Neuronal stem cell (in vitro differentiated cells): Measurements from ENCODE around the gene MYOT.
A peak's percentile ranks its signal among the peaks of the same experiment; 100 is the strongest.

Experiments
- DNase-seq: peaks from one replicate; pipeline ENCODE4 v3.0.0-alpha.2; 2013; ENCODE audit warnings: low spot score
- H2AFZ ChIP-seq: one replicate; pipeline ENCODE4 v1.6.1; 2013; ENCODE audit warnings: mild to moderate bottlenecking, low read length, inconsistent platforms
- H2AK5ac ChIP-seq: 2 replicates; pipeline ENCODE4 v1.6.1; 2013; ENCODE audit warnings: low read depth, mild to moderate bottlenecking, inconsistent platforms, low read length, moderate library complexity, mixed read lengths
- H2BK120ac ChIP-seq: 2 replicates; pipeline ENCODE4 v1.6.1; 2013; ENCODE audit warnings: low read depth, mild to moderate bottlenecking, inconsistent platforms, low read length, moderate library complexity, mixed read lengths
- H2BK12ac ChIP-seq: one replicate; pipeline ENCODE4 v1.6.1; 2013; ENCODE audit warnings: low read length, inconsistent platforms
- H2BK15ac ChIP-seq: 2 replicates; pipeline ENCODE4 v1.6.1; 2013; ENCODE audit warnings: mild to moderate bottlenecking, low read length, inconsistent platforms, mixed read lengths
- H2BK5ac ChIP-seq: one replicate; pipeline ENCODE4 v1.6.1; 2013; ENCODE audit warnings: inconsistent platforms, mild to moderate bottlenecking, low read length, moderate library complexity
- H3K14ac ChIP-seq: one replicate; pipeline ENCODE4 v1.6.1; 2013; ENCODE audit warnings: low read length, inconsistent platforms
- H3K18ac ChIP-seq: 2 replicates; pipeline ENCODE4 v1.6.1; 2013; ENCODE audit warnings: low read length, inconsistent platforms
- H3K23ac ChIP-seq: 2 replicates; pipeline ENCODE4 v1.6.1; 2013; ENCODE audit warnings: low read depth, mild to moderate bottlenecking, mixed read lengths, low read length, inconsistent platforms; ENCODE audit not compliant: poor library complexity
- H3K27ac ChIP-seq: replicated peaks from 3 replicates; pipeline ENCODE4 v1.5.1; 2013; ENCODE audit warnings: low read length, inconsistent platforms
- H3K27me3 ChIP-seq, 3 experiments: 2 replicates each; pipeline ENCODE4 v1.6.1; 2013; ENCODE audit warnings: low read length in 3 of 3, mild to moderate bottlenecking in 2 of 3, inconsistent platforms in 1 of 3, low read depth in 1 of 3, mixed read lengths in 1 of 3, moderate library complexity in 1 of 3; ENCODE audit not compliant: control insufficient read depth in 3 of 3, insufficient read depth in 3 of 3
- H3K36me3 ChIP-seq, 2 donors: replicated peaks in 1 of 2; 2 replicates each; pipeline ENCODE4 v1.6.1; 2013; ENCODE audit warnings: low read length in 2 of 2; ENCODE audit not compliant: control insufficient read depth in 2 of 2, insufficient read depth in 2 of 2
- H3K4ac ChIP-seq: 2 replicates; pipeline ENCODE4 v1.6.1; 2013; ENCODE audit warnings: inconsistent platforms, mild to moderate bottlenecking, low read length, moderate library complexity
- H3K4me1 ChIP-seq, 2 donors: 1 replicate in 1 of 2; 2 replicates in 1 of 2; pipeline ENCODE4 v1.6.1; 2013; ENCODE audit warnings: low read length in 2 of 2, low read depth in 1 of 2; ENCODE audit not compliant: control insufficient read depth in 2 of 2, insufficient read depth in 1 of 2
- H3K4me2 ChIP-seq: one replicate; pipeline ENCODE4 v1.6.1; 2013; ENCODE audit warnings: mild to moderate bottlenecking, low read length, inconsistent platforms; ENCODE audit not compliant: insufficient read depth, poor library complexity, severe bottlenecking
- H3K4me3 ChIP-seq, 2 donors: 2 replicates each; pipeline ENCODE4 v1.5.1; 2013; ENCODE audit warnings: low read length in 2 of 2, mild to moderate bottlenecking in 2 of 2, inconsistent platforms in 1 of 2, moderate library complexity in 1 of 2
- H3K79me1 ChIP-seq: one replicate; pipeline ENCODE4 v1.6.1; 2013; ENCODE audit warnings: low read depth, mild to moderate bottlenecking, inconsistent platforms, low read length, moderate library complexity
- H3K9ac ChIP-seq: one replicate; pipeline ENCODE4 v1.6.1; 2013; ENCODE audit warnings: mild to moderate bottlenecking, low read depth, low read length, inconsistent platforms; ENCODE audit not compliant: poor library complexity
- H3K9me3 ChIP-seq, 2 donors: replicated peaks in 1 of 2; 2 replicates each; pipeline versions ENCODE3 to v1.6.1; 2013; ENCODE audit warnings: low read length in 2 of 2, mild to moderate bottlenecking in 2 of 2, inconsistent platforms in 1 of 2, low read depth in 1 of 2, mixed read lengths in 1 of 2, moderate library complexity in 1 of 2; ENCODE audit not compliant: control insufficient read depth in 2 of 2, insufficient read depth in 1 of 2
- H4K8ac ChIP-seq: one replicate; pipeline ENCODE4 v1.6.1; 2013; ENCODE audit warnings: low read depth, mild to moderate bottlenecking, inconsistent platforms, low read length, moderate library complexity
- H4K91ac ChIP-seq: one replicate; pipeline ENCODE4 v1.6.1; 2013; ENCODE audit warnings: low read length, low read depth, mild to moderate bottlenecking, inconsistent platforms; ENCODE audit not compliant: poor library complexity
- WGBS, 2 donors: extraction: QIAGEN DNeasy Blood & Tissue Kit; methylation state at CpG; one replicate each; pipeline ENCODE4 v1.1.7; 2013; ENCODE audit warnings: missing lambda C conversion rate in 2 of 2, mixed read lengths in 1 of 2; ENCODE audit not compliant: insufficient read length in 2 of 2, insufficient replicate concordance in 1 of 2; ENCODE audit errors: extremely low coverage in 2 of 2; 5-methylcytosine and 5-hydroxymethylcytosine counted together

Gene MYOT

DNA sequence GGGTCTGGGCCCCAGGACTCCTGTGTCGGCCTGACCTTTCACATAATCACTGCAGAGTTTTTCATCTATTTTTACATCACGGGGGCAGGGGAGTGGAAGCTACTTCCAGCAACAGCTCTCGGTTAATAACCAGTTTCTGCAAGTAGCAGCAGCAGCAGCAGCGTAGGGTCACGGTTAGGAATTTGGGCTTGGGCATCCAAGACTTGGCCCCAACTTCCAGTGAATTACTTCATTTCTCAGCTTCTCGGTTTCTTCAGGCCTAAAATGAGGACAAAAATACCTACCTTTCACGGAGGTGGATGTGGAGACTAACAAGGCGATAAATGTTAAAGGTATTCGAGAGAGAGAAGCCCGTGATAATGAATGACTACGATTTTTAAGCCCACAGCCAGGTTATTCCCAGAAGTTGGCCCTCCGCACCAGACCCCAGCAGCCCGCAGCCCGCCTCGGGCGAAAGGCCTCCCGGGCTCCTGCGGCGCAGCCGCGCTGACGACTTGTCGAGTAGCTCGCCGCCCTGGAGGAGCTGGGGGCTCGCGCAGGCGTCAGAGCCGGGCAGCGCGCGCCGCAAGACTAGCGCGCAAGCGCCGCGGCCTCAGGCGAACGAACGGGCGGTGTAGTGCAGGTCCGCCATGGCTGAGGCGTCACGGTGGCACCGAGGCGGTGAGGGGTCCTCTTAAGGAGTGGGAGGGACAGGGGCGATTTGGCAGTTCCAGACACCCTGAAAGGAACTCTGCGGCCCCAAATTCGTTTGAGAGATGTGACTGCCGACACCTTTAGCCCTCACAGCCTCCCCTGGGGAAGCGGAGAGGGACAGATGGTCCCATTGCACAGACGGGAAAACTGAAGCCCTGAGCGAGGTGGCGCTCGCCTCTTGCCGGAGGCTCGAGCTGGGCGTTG is 21.5 kb downstream of the MYOT start, which contains the start of gene PKD2L2:
PKD2L2 (plus strand) TSS at position 595 of the 897 bp plus-strand sequence; CDS start at position 630, 35 bp downstream.
- Histone ChIP-seq H2BK120ac (no peak within 1 kb of the TSS), H3K4me3 (peak within 1 kb of the TSS in 1 of 2 donors; percentile 63), H2BK12ac (no peak within 1 kb of the TSS), H3K9ac (no peak within 1 kb of the TSS), H2BK5ac (no peak within 1 kb of the TSS), H3K36me3 (no peaks in the 10 kb centered on the region), H2BK15ac (peak within 1 kb of the TSS; percentile 37), H3K23ac (peak within 1 kb of the TSS; percentile 94), H3K4ac (no peak within 1 kb of the TSS), H2AK5ac (no peak within 1 kb of the TSS), H4K91ac (no peak within 1 kb of the TSS), H4K8ac (peak within 1 kb of the TSS; percentile 50), H2AFZ (peak within 1 kb of the TSS; percentile 88), H3K27me3 (peaks cover 0 to 2% (median 0%) of the 10 kb centered on the region in 3 experiments), H3K27ac (no peak within 1 kb of the TSS), H3K9me3 (peaks cover 0 to 2% of the 10 kb centered on the region in 2 donors), H3K4me2 (no peak within 1 kb of the TSS), H3K79me1 (peaks cover 3% of the 10 kb centered on the region), H3K14ac (no peak within 1 kb of the TSS), H3K18ac (peak within 1 kb of the TSS; percentile 93), H3K4me1 (peaks cover 2 to 7% of the 10 kb centered on the region in 2 donors)
- no CpG with 5 or more reads among the region's 59 CpGs for WGBS, 2 donors
- DNase-seq, result peak; percentile 23

DNA sequence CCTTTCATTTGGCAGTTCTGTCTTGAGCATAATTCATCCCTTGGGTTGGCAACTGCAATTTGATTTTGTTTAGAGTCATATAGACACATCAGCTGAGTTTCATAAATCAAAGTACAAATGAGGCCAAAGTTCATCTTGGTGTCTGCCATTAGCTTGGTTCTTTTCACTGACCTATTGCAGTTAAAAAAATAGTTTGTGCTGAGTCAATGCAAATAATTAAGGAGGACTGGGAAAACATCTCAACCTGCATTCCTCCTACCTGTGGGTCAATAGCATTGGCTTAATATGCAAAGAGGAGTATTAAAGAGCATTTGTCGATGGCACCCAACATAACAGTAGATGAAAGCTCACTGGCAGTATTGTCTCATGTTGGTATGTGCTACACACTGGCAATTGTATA is 23.2 kb downstream of the MYOT start:
- no peak overlapping the region for H2BK120ac ChIP-seq
- no peak for DNase-seq
- H4K91ac ChIP-seq, result no peak overlapping the region
- no peak overlapping the region for H3K4me2 ChIP-seq
- no peak overlapping the region for H2AK5ac ChIP-seq
- H3K4me1 ChIP-seq, result peaks cover 2 to 7% of the 10 kb centered on the region in 2 donors
- no peak overlapping the region for H3K9ac ChIP-seq
- H3K4me3 ChIP-seq, result no peak overlapping the region
- H2BK5ac ChIP-seq, result no peak overlapping the region
- no CpG with 5 or more reads among the region's 1 CpG for WGBS, 2 donors
- H2AFZ ChIP-seq, result no peak overlapping the region
- no peak overlapping the region for H3K18ac ChIP-seq
- H3K36me3 ChIP-seq, result no peaks in the 10 kb centered on the region
- H3K9me3 ChIP-seq, result peaks cover 0 to 2% of the 10 kb centered on the region in 2 donors
- no peak overlapping the region for H4K8ac ChIP-seq
- no peak overlapping the region for H3K27ac ChIP-seq
- H3K27me3 ChIP-seq, result no peaks in the 10 kb centered on the region
- no peak overlapping the region for H2BK12ac ChIP-seq
- H3K14ac ChIP-seq, result no peak overlapping the region
- no peak overlapping the region for H3K4ac ChIP-seq
- no peak overlapping the region for H3K23ac ChIP-seq
- peaks cover 3% of the 10 kb centered on the region for H3K79me1 ChIP-seq
- no peak overlapping the region for H2BK15ac ChIP-seq

DNA sequence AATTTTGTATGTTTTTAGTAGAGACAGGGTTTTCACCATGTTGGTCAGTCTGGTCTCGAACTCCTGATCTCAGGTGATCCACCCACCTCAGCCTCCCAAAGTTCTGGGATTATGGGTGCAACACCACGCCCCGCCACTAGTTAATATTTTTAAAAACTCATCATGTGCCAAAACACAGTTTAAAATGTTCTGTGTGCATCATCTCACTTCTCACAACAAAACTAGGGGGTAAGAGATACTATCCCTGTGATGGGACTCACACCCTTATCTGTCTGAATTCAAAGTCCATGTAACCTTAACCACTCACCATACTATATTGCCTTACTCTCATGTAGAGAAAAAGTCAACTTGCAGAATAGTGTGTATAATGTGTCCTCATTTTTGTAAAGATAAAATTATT is 24.2 kb downstream of the MYOT start:
- no peak overlapping the region for H4K91ac ChIP-seq
- peaks cover 0 to 3% (median 0%) of the 10 kb centered on the region in 3 experiments for H3K27me3 ChIP-seq
- H2AK5ac ChIP-seq, result no peak overlapping the region
- H3K27ac ChIP-seq, result no peak overlapping the region
- H3K79me1 ChIP-seq, result peaks cover 3% of the 10 kb centered on the region
- no peak overlapping the region for H4K8ac ChIP-seq
- no peak overlapping the region for H3K9ac ChIP-seq
- H2BK5ac ChIP-seq, result no peak overlapping the region
- H3K14ac ChIP-seq, result no peak overlapping the region
- H2BK12ac ChIP-seq, result no peak overlapping the region
- H3K4me3 ChIP-seq, result no peak overlapping the region
- no peak overlapping the region for H3K23ac ChIP-seq
- no peak overlapping the region for H3K18ac ChIP-seq
- H2AFZ ChIP-seq, result no peak overlapping the region
- no peak for DNase-seq
- H3K36me3 ChIP-seq, result no peaks in the 10 kb centered on the region
- H3K4me1 ChIP-seq, result peaks cover 2 to 7% of the 10 kb centered on the region in 2 donors
- no peak overlapping the region for H2BK120ac ChIP-seq
- peaks cover 0 to 2% of the 10 kb centered on the region in 2 donors for H3K9me3 ChIP-seq
- no peak overlapping the region for H3K4me2 ChIP-seq
- no peak overlapping the region for H3K4ac ChIP-seq
- no CpG with 5 or more reads among the region's 3 CpGs for WGBS, 2 donors
- H2BK15ac ChIP-seq, result no peak overlapping the region

DNA sequence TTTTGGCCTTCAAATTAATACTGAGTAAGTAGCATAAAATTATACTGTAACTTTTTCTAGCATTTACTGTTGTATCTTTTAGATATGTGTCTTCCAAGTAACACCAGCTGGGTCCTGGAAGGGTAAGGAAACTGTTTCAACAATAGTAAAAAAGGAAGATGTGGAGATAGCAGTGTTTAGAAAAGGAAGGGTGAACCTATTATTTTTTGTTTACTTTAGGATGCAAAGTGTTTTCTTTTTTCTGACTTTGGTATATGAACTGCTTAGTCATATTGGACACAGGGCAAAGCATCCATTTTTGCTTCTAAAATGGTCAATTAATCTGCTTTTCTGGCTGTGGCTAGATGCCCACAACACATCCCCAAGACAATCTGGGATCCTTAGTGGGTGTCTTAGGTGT is 26.9 kb downstream of the MYOT start:
- Histone ChIP-seq H3K4me3 (no peak overlapping the region), H3K36me3 (no peaks in the 10 kb centered on the region), H2AFZ (no peak overlapping the region), H3K18ac (no peak overlapping the region), H3K27me3 (peaks cover 0 to 3% (median 0%) of the 10 kb centered on the region in 3 experiments), H3K4me1 (no peaks in the 10 kb centered on the region), H3K27ac (no peak overlapping the region), H4K91ac (no peak overlapping the region), H3K14ac (no peak overlapping the region), H2BK15ac (no peak overlapping the region), H2BK12ac (no peak overlapping the region), H2BK120ac (no peak overlapping the region), H3K23ac (no peak overlapping the region), H3K4ac (no peak overlapping the region), H3K9me3 (peaks cover 0 to 1% of the 10 kb centered on the region in 2 donors), H2AK5ac (no peak overlapping the region), H4K8ac (no peak overlapping the region), H3K9ac (no peak overlapping the region), H2BK5ac (no peak overlapping the region), H3K4me2 (no peak overlapping the region), H3K79me1 (peaks cover under 1% of the 10 kb centered on the region)
- no peak for DNase-seq
